Neural cell (in vitro differentiated cells): ENCODE measurements around the gene ZBTB24. TPM values are rescaled to one million over a fixed set of nuclear protein-coding genes. Genes with fewer than 3 reads are reported as not detected.

Source experiments
- H2AFZ ChIP-seq: fragments of 200-600, 300-800 bp; sonication (generic), shearing (Covaris generic); 2 replicates; pipeline ENCODE4 v1.6.0; 2014; ENCODE audit warnings: low read depth, mild to moderate bottlenecking, antibody characterized with exemption, low read length, moderate library complexity
- H3F3A ChIP-seq: fragments of 200-600 bp; shearing (Covaris generic); 2 replicates; pipeline ENCODE4 v1.6.1; 2016; ENCODE audit warnings: mild to moderate bottlenecking, moderate library complexity, mixed read lengths, antibody characterized with exemption, low read length; ENCODE audit not compliant: insufficient read depth, poor library complexity, severe bottlenecking
- H3K27ac ChIP-seq: fragments of 200-600, 300-800 bp; sonication (generic), shearing (Covaris generic); 2 replicates; pipeline ENCODE4 v1.5.1; 2014; ENCODE audit warnings: mild to moderate bottlenecking, low read length, moderate library complexity
- H3K27me3 ChIP-seq: fragments of 300-800, 200-600 bp; sonication (generic), shearing (Covaris generic); 2 replicates; pipeline ENCODE4 v1.6.0; 2014; ENCODE audit warnings: mild to moderate bottlenecking, low read depth, low read length, moderate library complexity; ENCODE audit not compliant: insufficient read depth
- H3K36me3 ChIP-seq: fragments of 300-800, 200-600 bp; sonication (generic), shearing (Covaris generic); 2 replicates; pipeline ENCODE4 v1.5.1; 2014; ENCODE audit warnings: mild to moderate bottlenecking, antibody characterized with exemption, low read length, moderate library complexity; ENCODE audit not compliant: insufficient read depth
- H3K4me2 ChIP-seq: fragments of 300-800, 200-600 bp; sonication (generic), shearing (Covaris generic); 2 replicates; pipeline ENCODE4 v1.6.0; 2014; ENCODE audit warnings: mild to moderate bottlenecking, low read length
- H3K4me3 ChIP-seq: fragments of 300-800, 200-600 bp; sonication (generic), shearing (Covaris generic); 2 replicates; pipeline ENCODE4 v1.5.1; 2014; ENCODE audit warnings: mild to moderate bottlenecking, low read length, moderate library complexity
- H3K79me2 ChIP-seq: fragments of 200-600 bp; shearing (Covaris generic); replicated peaks from 2 replicates; pipeline ENCODE4 v1.6.0; 2014; ENCODE audit warnings: mild to moderate bottlenecking, low read length, moderate library complexity; ENCODE audit not compliant: insufficient read depth
- H3K9ac ChIP-seq: fragments of 300-800, 200-600 bp; sonication (generic), shearing (Covaris generic); 2 replicates; pipeline ENCODE4 v1.6.1; 2016; ENCODE audit warnings: mild to moderate bottlenecking, low read length, mixed read lengths
- H3K9me2 ChIP-seq: fragments of 200-600 bp; shearing (Covaris generic); 2 replicates; pipeline ENCODE4 v1.6.1; 2016; ENCODE audit warnings: mild to moderate bottlenecking, low read length, mixed read lengths; ENCODE audit not compliant: insufficient read depth
- H3K9me3 ChIP-seq: fragments of 200-600, 300-800 bp; sonication (generic), shearing (Covaris generic); 2 replicates; pipeline ENCODE4 v1.6.1; 2016; ENCODE audit warnings: mild to moderate bottlenecking, mixed run types, low read length, moderate library complexity, mixed read lengths
- H4K20me1 ChIP-seq: fragments of 200-600 bp; shearing (Covaris generic); 2 replicates; pipeline ENCODE4 v1.6.1; 2016; ENCODE audit warnings: mild to moderate bottlenecking, mixed run types; ENCODE audit not compliant: insufficient read depth
- EP300 ChIP-seq: fragments of 450-650 bp; conservative IDR thresholded peaks from 2 replicates; pipeline ENCODE4 v1.6.1; 2014; ENCODE audit warnings: antibody characterized with exemption, mild to moderate bottlenecking, moderate library complexity; ENCODE audit not compliant: poor library complexity, severe bottlenecking
- EZH2 ChIP-seq: fragments of 200-600, 300-800 bp; shearing (Covaris generic), sonication (generic); IDR thresholded peaks from 2 replicates; pipeline ENCODE4 v1.6.1; 2014; ENCODE audit warnings: antibody characterized with exemption, low read length, borderline replicate concordance, mild to moderate bottlenecking; ENCODE audit not compliant: insufficient read depth, poor library complexity, severe bottlenecking
- MXI1 ChIP-seq: fragments of 450-650 bp; conservative IDR thresholded peaks from 2 replicates; pipeline ENCODE4 v1.6.1; 2014; ENCODE audit warnings: antibody characterized with exemption, mild to moderate bottlenecking; ENCODE audit not compliant: poor library complexity, severe bottlenecking
- POLR2AphosphoS5 ChIP-seq: IDR thresholded peaks from 2 replicates; pipeline ENCODE4 v1.6.1; 2012
- RAD21 ChIP-seq: fragments of 450-650 bp; conservative IDR thresholded peaks from 2 replicates; pipeline ENCODE4 v1.6.1; 2014; ENCODE audit warnings: antibody characterized with exemption, mild to moderate bottlenecking, moderate library complexity
- REST ChIP-seq: IDR thresholded peaks from 2 replicates; pipeline ENCODE4 v1.6.1; 2012; ENCODE audit warnings: borderline replicate concordance
- SMC3 ChIP-seq: fragments of 450-650 bp; conservative IDR thresholded peaks from 2 replicates; pipeline ENCODE4 v1.6.1; 2014; ENCODE audit warnings: antibody characterized with exemption, mild to moderate bottlenecking, moderate library complexity; ENCODE audit not compliant: poor library complexity
- TAF1 ChIP-seq: IDR thresholded peaks from 2 replicates; pipeline ENCODE4 v1.6.1; 2012; ENCODE audit warnings: low read depth
- polyA plus RNA-seq: library from polyadenylated mRNA; depleted of rRNA; stranded (reverse); fragments of >200 nt; gene quantifications from 2 replicates; pipeline ENCODE4 v1.2.3, GENCODE V29; 2014
- TF ChIP-seq, protein P1 (sequence below): fragments of 450-650 bp; IDR thresholded peaks from 2 replicates; pipeline ENCODE4 v1.5.1; 2014; ENCODE audit warnings: antibody characterized with exemption, mild to moderate bottlenecking, moderate library complexity; ENCODE audit not compliant: poor library complexity, severe bottlenecking

The ZBTB24 gene
- polyA plus RNA-seq, 1 donor from 2014 or later = 6.0 TPM

DNA sequence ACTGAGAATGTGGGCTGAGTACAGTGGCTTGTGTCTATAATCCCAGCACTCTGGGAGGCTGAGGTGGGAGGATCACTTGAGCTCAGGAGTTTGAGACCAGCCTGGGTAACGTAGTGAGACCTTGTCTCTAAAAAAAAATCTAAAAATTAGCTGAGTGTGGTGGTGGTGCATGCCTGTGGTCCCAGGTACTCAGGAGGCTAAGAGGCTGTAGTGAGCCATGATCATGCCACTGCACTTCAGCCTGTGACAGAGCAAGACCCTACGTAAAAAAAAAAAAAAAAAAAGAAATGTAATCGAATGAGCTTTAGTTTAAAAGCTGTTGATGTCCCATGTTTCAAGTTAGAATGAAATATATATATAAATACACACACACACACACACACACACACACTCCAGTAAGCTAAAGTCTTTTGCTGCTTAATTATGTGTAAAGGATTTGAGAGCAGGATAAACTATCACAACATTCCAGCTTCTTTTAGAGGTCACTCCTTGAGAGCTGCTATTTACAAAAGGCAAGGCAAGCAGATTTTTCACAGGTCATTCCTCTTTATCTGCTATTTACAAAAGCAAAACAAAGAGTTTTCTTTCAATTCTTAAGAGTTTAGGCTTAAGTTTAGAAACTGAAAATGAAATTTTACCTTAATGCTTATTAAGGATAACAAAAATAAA, 22.7 kb downstream of the ZBTB24 start:
- peaks cover 12% of the 10 kb centered on the region for H3K36me3 ChIP-seq
- H3K27me3 ChIP-seq = no peaks in the 10 kb centered on the region
- TF ChIP-seq TAF1 (no peak), POLR2AphosphoS5 (no peak), EZH2 (no peak), EP300 (no peak), REST (no peak), SMC3 (no peak), RAD21 (no peak), MXI1 (no peak)
- TF ChIP-seq, protein P1, sequence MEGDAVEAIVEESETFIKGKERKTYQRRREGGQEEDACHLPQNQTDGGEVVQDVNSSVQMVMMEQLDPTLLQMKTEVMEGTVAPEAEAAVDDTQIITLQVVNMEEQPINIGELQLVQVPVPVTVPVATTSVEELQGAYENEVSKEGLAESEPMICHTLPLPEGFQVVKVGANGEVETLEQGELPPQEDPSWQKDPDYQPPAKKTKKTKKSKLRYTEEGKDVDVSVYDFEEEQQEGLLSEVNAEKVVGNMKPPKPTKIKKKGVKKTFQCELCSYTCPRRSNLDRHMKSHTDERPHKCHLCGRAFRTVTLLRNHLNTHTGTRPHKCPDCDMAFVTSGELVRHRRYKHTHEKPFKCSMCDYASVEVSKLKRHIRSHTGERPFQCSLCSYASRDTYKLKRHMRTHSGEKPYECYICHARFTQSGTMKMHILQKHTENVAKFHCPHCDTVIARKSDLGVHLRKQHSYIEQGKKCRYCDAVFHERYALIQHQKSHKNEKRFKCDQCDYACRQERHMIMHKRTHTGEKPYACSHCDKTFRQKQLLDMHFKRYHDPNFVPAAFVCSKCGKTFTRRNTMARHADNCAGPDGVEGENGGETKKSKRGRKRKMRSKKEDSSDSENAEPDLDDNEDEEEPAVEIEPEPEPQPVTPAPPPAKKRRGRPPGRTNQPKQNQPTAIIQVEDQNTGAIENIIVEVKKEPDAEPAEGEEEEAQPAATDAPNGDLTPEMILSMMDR = no peak
- H3F3A ChIP-seq = no peaks in the 10 kb centered on the region
- no peak overlapping the region for H3K9ac ChIP-seq
- H2AFZ ChIP-seq = no peak overlapping the region
- H3K4me3 ChIP-seq = no peak overlapping the region
- no peak overlapping the region for H3K4me2 ChIP-seq
- H4K20me1 ChIP-seq = peaks cover 2% of the 10 kb centered on the region
- H3K9me3 ChIP-seq = no peaks in the 10 kb centered on the region
- H3K79me2 ChIP-seq = no peaks in the 10 kb centered on the region
- H3K27ac ChIP-seq = no peak overlapping the region
- no peaks in the 10 kb centered on the region for H3K9me2 ChIP-seq

- H3K4me2 ChIP-seq = no peak overlapping the region
- peaks cover 8% of the 10 kb centered on the region for H3K79me2 ChIP-seq
- no peak overlapping the region for H3K27ac ChIP-seq
- no peak overlapping the region for H2AFZ ChIP-seq
- H3F3A ChIP-seq = no peaks in the 10 kb centered on the region
- no peaks in the 10 kb centered on the region for H4K20me1 ChIP-seq
- no peaks in the 10 kb centered on the region for H3K27me3 ChIP-seq
- H3K9me3 ChIP-seq = no peaks in the 10 kb centered on the region
- H3K9me2 ChIP-seq = no peaks in the 10 kb centered on the region
- peaks cover 8% of the 10 kb centered on the region for H3K36me3 ChIP-seq
- H3K4me3 ChIP-seq = no peak overlapping the region
- no peak for TF ChIP-seq RAD21
- no peak for TF ChIP-seq TAF1
- TF ChIP-seq POLR2AphosphoS5 = no peak
- no peak for TF ChIP-seq MXI1
- no peak for TF ChIP-seq SMC3
- no peak overlapping the region for H3K9ac ChIP-seq
Measured at GRCh38 chr6:109458774-109459531, 24.1 kb downstream of the ZBTB24 start.
